Left lobe of liver (tissue), 2 donors: ENCODE measurements around the gene NXF1. TPM values are rescaled to one million over a fixed set of nuclear protein-coding genes. Genes with fewer than 3 reads are reported as not detected.
"Not testable (repeated sequence)": the region's sequence is repeated elsewhere in the genome, so short reads cannot be mapped to it uniquely, and the experiment has no call there.

Experiments used
- ATAC-seq: fragments of 200-7000 bp; cut with Tn5 transposase; one replicate; pipeline ENCODE4 v1.9.1; 2020; ENCODE audit warnings: mild to moderate bottlenecking, moderate library complexity
- DNase-seq: peaks from one replicate; pipeline ENCODE4 v3.0.0-alpha.2; 2020; ENCODE audit warnings: low spot score
- total RNA-seq: library from RNA; stranded (reverse); gene quantifications from one replicate; pipeline ENCODE4 v1.2.1, GENCODE V29; 2021
- donor health status: DM: no; HTN: no; CAD: no; lungs with moderate emphysema.
- donor health status: DM: no; HTN: yes; CAD: no.

The NXF1 gene
- total RNA-seq, 1 donor from 2014 or later: 42.8 TPM

- ATAC-seq: peak; percentile 44
- peak; percentile 72 for DNase-seq
Observed at GRCh38 chr11:62832336-62833234, 27.3 kb upstream of the NXF1 start, which contains the start of gene TEX54. Gene TEX54 (minus strand): TSS chr11:62832841.

- DNase-seq (peak; percentile 100), ATAC-seq (peak; percentile 95)
Observed at GRCh38 chr11:62831520-62832335, 26.5 kb upstream of the NXF1 start, which contains the start of gene STX5. Gene STX5 (minus strand): TSS chr11:62832051. CDS start chr11:62831243, 808 bp downstream.

GRCh38 chr11:62830904-62831519 lies 25.8 kb upstream of the NXF1 start:
- ATAC-seq (no peak), DNase-seq (no peak)

GRCh38 chr11:62828130-62828529 lies 22.9 kb upstream of the NXF1 start:
- ATAC-seq, DNase-seq: not testable (repeated sequence)

GRCh38 chr11:62823677-62824076 lies 18.4 kb upstream of the NXF1 start:
- ATAC-seq: no peak
- no peak for DNase-seq

GRCh38 chr11:62817129-62817528 lies 11.9 kb upstream of the NXF1 start:
- no peak for ATAC-seq
- DNase-seq: no peak

- DNase-seq (no peak), ATAC-seq (no peak)
Observed at GRCh38 chr11:62816557-62816956, 11.3 kb upstream of the NXF1 start.

GRCh38 chr11:62811659-62812058 lies 6.4 kb upstream of the NXF1 start:
- DNase-seq (no peak), ATAC-seq (no peak)

GRCh38 chr11:62810748-62811147 lies 5.5 kb upstream of the NXF1 start:
- ATAC-seq (no peak), DNase-seq (no peak)

GRCh38 chr11:62806611-62807121 lies 1.4 kb upstream of the NXF1 start:
- peak; percentile 49 for ATAC-seq

GRCh38 chr11:62805961-62806441 lies 761 bp upstream of the NXF1 start:
- ATAC-seq (no peak), DNase-seq (no peak)

More at GRCh38 chr11:62806611-62807121, 1.4 kb upstream of the NXF1 start:
- peak; percentile 51 for DNase-seq

GRCh38 chr11:62804310-62805075 lies 747 bp downstream of the NXF1 start:
- ATAC-seq: peak; percentile 38
- no peak for DNase-seq

- ATAC-seq (no peak), DNase-seq (no peak)
Observed at GRCh38 chr11:62801071-62801470, 4.2 kb downstream of the NXF1 start.

GRCh38 chr11:62799486-62799885 lies 5.8 kb downstream of the NXF1 start:
- ATAC-seq: no peak
- no peak for DNase-seq

GRCh38 chr11:62796281-62796680 lies 9.0 kb downstream of the NXF1 start:
- ATAC-seq (no peak), DNase-seq (no peak)

GRCh38 chr11:62794201-62794775 lies 11.0 kb downstream of the NXF1 start:
- ATAC-seq (no peak), DNase-seq (no peak)

- ATAC-seq: no peak
Observed at GRCh38 chr11:62792202-62792575, 13.1 kb downstream of the NXF1 start.

GRCh38 chr11:62791501-62792201 lies 13.6 kb downstream of the NXF1 start, which contains the start of gene TMEM223:
Gene TMEM223 (minus strand): TSS chr11:62792006. CDS start chr11:62791994, 12 bp downstream.
- peak; percentile 86 for DNase-seq

More at GRCh38 chr11:62792202-62792575, 13.1 kb downstream of the NXF1 start:
- DNase-seq: no peak

GRCh38 chr11:62789576-62789975 lies 15.7 kb downstream of the NXF1 start:
- no peak for DNase-seq
- no peak for ATAC-seq

More at GRCh38 chr11:62791501-62792201, 13.6 kb downstream of the NXF1 start, which contains the start of gene TMEM223:
- ATAC-seq: peak; percentile 85
